Parathyroid adenoma (tissue), 2 donors: Measurements from ENCODE around the gene UVSSA.

Source experiments
- H2AFZ ChIP-seq: fragments of 300-600 bp; sonication (generic); one replicate; pipeline ENCODE4 v1.7.0; 2017; ENCODE audit warnings: antibody characterized with exemption, mild to moderate bottlenecking
- H3K27ac ChIP-seq: fragments of 300-600 bp; sonication (generic); one replicate; pipeline ENCODE4 v1.7.0; 2017
- H3K27me3 ChIP-seq: fragments of 300-600 bp; sonication (generic); one replicate; pipeline ENCODE4 v1.7.0; 2017; ENCODE audit warnings: low read length; ENCODE audit not compliant: control insufficient read depth, insufficient read depth
- H3K36me3 ChIP-seq: fragments of 300-600 bp; sonication (generic); one replicate; pipeline ENCODE4 v1.7.0; 2017; ENCODE audit warnings: low read length; ENCODE audit not compliant: control insufficient read depth, insufficient read depth
- H3K4me1 ChIP-seq: fragments of 300-600 bp; sonication (generic); one replicate; pipeline ENCODE4 v1.7.0; 2017; ENCODE audit warnings: control low read depth
- H3K4me2 ChIP-seq: fragments of 300-600 bp; sonication (generic); one replicate; pipeline ENCODE4 v1.7.0; 2017; ENCODE audit warnings: low read length
- H3K4me3 ChIP-seq: fragments of 300-600 bp; sonication (generic); one replicate; pipeline ENCODE4 v1.7.0; 2017; ENCODE audit warnings: low read depth, low read length
- H3K79me2 ChIP-seq: fragments of 300-600 bp; sonication (generic); one replicate; pipeline ENCODE4 v1.7.0; 2017; ENCODE audit warnings: control low read depth
- H3K9ac ChIP-seq: fragments of 300-600 bp; sonication (generic); one replicate; pipeline ENCODE4 v1.7.0; 2017; ENCODE audit warnings: mild to moderate bottlenecking
- H3K9me3 ChIP-seq: fragments of 300-600 bp; sonication (generic); one replicate; pipeline ENCODE4 v1.7.0; 2017; ENCODE audit warnings: low read length; ENCODE audit not compliant: control insufficient read depth
- TF ChIP-seq, protein P1 (sequence below): fragments of 300-600 bp; sonication (generic); IDR thresholded peaks from one replicate; pipeline ENCODE4 v1.7.0; 2017; ENCODE audit warnings: antibody characterized with exemption, mild to moderate bottlenecking
- donor health status: primary hyperparathyroidism.

The UVSSA gene

DNA sequence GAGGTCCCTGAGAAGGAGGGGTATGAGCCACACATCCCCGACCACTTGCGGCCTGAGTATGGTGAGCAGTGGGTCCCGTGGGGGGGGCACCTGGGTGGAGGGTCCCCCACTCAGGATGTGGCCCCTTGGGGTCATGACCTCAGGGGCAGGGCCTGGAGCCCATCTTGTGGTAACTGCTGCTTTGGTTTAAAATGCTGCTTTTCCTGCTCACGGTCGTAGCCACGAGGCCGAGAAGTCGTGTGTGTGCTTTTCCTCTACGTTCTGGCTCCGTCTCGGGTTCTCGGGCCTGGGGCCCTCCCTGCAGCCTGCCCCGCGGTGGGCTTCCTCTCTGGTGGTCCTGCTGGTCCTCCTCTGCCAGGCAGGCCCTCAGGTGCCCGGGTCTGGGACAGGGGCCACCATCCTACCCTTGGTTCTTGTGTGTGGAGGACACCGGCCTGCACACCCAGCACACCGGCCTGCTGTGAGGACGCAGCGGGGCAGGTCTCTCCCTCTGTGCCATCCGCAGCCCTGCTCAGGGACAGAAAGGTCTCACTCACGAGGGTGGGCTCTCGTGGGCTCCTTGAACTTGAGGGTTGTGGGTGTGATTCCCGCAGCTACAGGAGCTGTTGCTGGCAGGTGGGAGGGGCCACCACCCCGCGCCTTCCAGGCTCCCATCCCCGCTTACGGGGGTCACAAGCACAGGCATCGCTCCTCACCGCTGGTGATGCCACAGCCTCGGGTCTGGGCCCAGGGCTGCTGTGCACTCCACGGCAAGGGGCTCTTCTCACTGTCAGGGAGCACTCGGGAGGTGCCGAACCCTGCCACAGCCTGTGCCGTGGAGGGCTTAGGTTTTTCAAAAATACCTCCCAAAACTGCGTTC is 19.6 kb downstream of the UVSSA start:
- no peaks in the 10 kb centered on the region for H3K79me2 ChIP-seq
- H3K9me3 ChIP-seq = no peaks in the 10 kb centered on the region
- no peak overlapping the region for H3K9ac ChIP-seq
- TF ChIP-seq, protein P1, sequence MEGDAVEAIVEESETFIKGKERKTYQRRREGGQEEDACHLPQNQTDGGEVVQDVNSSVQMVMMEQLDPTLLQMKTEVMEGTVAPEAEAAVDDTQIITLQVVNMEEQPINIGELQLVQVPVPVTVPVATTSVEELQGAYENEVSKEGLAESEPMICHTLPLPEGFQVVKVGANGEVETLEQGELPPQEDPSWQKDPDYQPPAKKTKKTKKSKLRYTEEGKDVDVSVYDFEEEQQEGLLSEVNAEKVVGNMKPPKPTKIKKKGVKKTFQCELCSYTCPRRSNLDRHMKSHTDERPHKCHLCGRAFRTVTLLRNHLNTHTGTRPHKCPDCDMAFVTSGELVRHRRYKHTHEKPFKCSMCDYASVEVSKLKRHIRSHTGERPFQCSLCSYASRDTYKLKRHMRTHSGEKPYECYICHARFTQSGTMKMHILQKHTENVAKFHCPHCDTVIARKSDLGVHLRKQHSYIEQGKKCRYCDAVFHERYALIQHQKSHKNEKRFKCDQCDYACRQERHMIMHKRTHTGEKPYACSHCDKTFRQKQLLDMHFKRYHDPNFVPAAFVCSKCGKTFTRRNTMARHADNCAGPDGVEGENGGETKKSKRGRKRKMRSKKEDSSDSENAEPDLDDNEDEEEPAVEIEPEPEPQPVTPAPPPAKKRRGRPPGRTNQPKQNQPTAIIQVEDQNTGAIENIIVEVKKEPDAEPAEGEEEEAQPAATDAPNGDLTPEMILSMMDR = no peak
- no peak overlapping the region for H3K27ac ChIP-seq
- no peak overlapping the region for H3K4me2 ChIP-seq
- no peaks in the 10 kb centered on the region for H3K27me3 ChIP-seq
- H3K4me3 ChIP-seq = no peak overlapping the region
- no peak overlapping the region for H2AFZ ChIP-seq
- no peaks in the 10 kb centered on the region for H3K4me1 ChIP-seq
- H3K36me3 ChIP-seq = no peaks in the 10 kb centered on the region

DNA sequence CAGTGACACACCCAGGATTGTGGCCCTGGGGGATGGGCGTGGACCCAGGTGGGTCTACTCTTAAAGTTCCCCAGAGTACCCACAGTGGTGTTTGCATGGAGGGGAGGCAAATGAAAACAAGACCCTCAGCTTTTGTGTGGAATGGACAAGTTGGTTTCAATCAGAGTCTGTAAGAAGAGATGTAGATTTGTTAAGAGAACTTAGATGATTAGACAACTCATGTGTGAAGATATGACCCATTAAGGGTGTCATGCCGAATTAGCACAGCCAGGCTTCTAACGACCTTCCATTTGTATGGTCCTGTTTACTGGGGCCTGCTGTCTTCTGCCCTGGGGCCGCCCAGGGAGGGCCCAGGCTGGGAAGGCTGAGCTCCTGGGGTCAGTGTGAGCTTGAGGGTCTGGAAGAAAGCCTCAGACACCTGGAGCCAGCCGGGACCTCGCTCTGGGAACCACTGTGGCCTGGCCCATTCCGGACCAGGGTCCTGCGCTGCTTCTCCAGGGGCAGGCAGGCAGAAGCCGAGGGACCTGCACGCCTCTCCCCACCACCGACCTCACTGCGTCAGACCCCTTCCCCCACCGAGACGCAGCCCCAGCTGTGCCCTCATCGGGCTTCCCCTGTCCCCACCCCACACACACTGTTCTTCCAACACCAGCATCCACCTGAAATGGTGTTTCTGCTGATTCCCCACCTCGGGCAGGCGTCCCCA is 20.4 kb downstream of the UVSSA start:
- Histone ChIP-seq H3K9me3 (no peaks in the 10 kb centered on the region), H3K27me3 (no peaks in the 10 kb centered on the region), H2AFZ (no peak overlapping the region), H3K4me1 (no peaks in the 10 kb centered on the region), H3K27ac (no peak overlapping the region), H3K9ac (no peak overlapping the region), H3K36me3 (no peaks in the 10 kb centered on the region), H3K4me3 (no peak overlapping the region), H3K4me2 (no peak overlapping the region), H3K79me2 (no peaks in the 10 kb centered on the region)
- TF ChIP-seq, protein P1 = no peak

DNA sequence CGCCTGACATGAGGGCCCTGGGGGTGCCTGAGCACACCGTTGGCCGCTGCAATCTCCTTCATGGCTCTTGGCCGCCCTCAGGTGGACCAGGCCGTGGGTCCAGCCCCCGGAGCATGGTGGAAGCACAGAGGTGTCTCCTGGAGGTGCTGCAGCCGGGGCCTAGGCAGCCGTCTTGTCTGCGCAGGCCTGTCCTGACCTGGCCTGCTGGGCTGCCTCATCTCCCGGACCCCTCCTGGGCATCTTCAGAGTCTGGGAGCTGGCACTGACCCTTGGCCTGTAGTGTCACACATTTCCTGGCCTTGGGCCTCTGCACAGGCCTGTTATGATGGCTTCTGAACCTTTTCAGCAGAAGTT is 20.9 kb downstream of the UVSSA start:
- Histone ChIP-seq H3K9me3 (no peaks in the 10 kb centered on the region), H3K9ac (no peak overlapping the region), H3K36me3 (no peaks in the 10 kb centered on the region), H2AFZ (no peak overlapping the region), H3K27me3 (no peaks in the 10 kb centered on the region), H3K4me2 (no peak overlapping the region), H3K4me3 (no peak overlapping the region), H3K4me1 (no peaks in the 10 kb centered on the region), H3K27ac (no peak overlapping the region), H3K79me2 (no peaks in the 10 kb centered on the region)
- TF ChIP-seq, protein P1 = no peak

DNA sequence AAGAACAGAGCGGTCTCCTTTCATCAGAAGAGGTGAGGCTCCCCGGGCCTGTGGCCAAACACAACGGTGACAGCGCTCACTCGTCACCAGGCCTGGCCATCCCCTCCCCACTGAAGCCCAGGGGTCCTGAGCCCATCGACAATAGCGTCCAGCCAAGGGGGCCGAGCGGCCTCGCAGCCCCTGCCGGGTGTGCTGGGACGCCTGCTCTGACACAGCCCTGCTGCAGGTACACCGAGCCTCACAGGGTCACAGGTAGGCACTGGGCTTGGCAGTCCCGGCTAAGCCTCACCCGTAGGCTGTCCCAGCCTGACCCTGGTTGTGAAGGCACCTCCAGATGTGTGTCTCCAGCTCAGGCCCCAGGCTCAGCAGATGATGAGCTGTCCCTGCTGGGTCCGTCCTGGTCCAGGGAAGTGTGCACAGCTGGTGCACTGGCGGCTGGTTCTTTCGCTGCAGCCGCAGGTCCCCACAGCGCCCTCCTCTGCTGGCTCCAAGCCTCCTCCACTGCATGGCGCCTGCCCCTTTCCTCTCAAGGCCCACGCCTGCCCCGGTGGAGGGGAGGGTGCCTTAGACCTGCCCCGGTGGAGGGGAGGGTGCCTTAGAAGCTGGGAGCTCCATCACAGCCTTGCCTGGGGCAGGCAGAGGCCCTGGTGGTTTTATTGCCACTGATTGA is 21.5 kb downstream of the UVSSA start:
- Histone ChIP-seq H3K4me1 (no peaks in the 10 kb centered on the region), H3K9me3 (no peaks in the 10 kb centered on the region), H3K36me3 (no peaks in the 10 kb centered on the region), H2AFZ (no peak overlapping the region), H3K4me2 (no peak overlapping the region), H3K27ac (no peak overlapping the region), H3K4me3 (no peak overlapping the region), H3K27me3 (no peaks in the 10 kb centered on the region), H3K79me2 (no peaks in the 10 kb centered on the region), H3K9ac (no peak overlapping the region)
- TF ChIP-seq, protein P1 = no peak
